GM23338 (cell line): ENCODE data around the gene CGB2.

Source experiments
- CREB1 ChIP-seq: fragments of 250-450 bp; sonication (Bioruptor Pico); IDR thresholded peaks from 2 replicates; pipeline ENCODE4 v1.5.0; 2020; ENCODE audit warnings: low read depth, mild to moderate bottlenecking, moderate library complexity
- EZH2 ChIP-seq: fragments of 200-600 bp; sonication (generic); IDR thresholded peaks from one replicate; pipeline ENCODE4 v1.8.0; 2017; ENCODE audit warnings: antibody characterized with exemption, mild to moderate bottlenecking, low read depth; ENCODE audit not compliant: unreplicated experiment
- EZH2phosphoT487 ChIP-seq: fragments of 200-600 bp; sonication (generic); IDR thresholded peaks from one replicate; pipeline ENCODE4 v1.8.1; 2018; ENCODE audit warnings: antibody characterized with exemption; ENCODE audit not compliant: unreplicated experiment
- JUNB ChIP-seq: IDR thresholded peaks from one replicate; pipeline ENCODE4 v1.6.1; 2016; ENCODE audit warnings: antibody characterized with exemption; ENCODE audit not compliant: unreplicated experiment
- NANOG ChIP-seq: IDR thresholded peaks from 2 replicates; pipeline ENCODE4 v1.6.1; 2016; ENCODE audit warnings: antibody characterized with exemption, borderline replicate concordance
- POLR2AphosphoS5 ChIP-seq: IDR thresholded peaks from 2 replicates; pipeline ENCODE4 v1.6.1; 2016; ENCODE audit warnings: antibody characterized with exemption, low read depth
- REST ChIP-seq: IDR thresholded peaks from one replicate; pipeline ENCODE4 v1.6.1; 2018; ENCODE audit warnings: antibody characterized with exemption; ENCODE audit not compliant: unreplicated experiment
- STAT1 ChIP-seq: IDR thresholded peaks from one replicate; pipeline ENCODE4 v1.6.1; 2016; ENCODE audit warnings: antibody characterized with exemption; ENCODE audit not compliant: unreplicated experiment
- ZNF114 ChIP-seq: fragments of 250-450 bp; sonication (Bioruptor Pico); IDR thresholded peaks from 2 replicates; pipeline ENCODE4 v1.5.0; 2020; ENCODE audit warnings: mild to moderate bottlenecking, moderate library complexity
- ZNF331 ChIP-seq: fragments of 250-450 bp; sonication (Bioruptor Pico); IDR thresholded peaks from 2 replicates; pipeline ENCODE4 v1.5.0; 2020; ENCODE audit warnings: low read depth, mild to moderate bottlenecking, moderate library complexity
- TF ChIP-seq, protein P1 (sequence below), 2 experiments: fragments of 200-600 bp in 1 of 2; sonication (generic) in 1 of 2; conservative IDR thresholded peaks; 2 replicates each; pipeline versions ENCODE4 v1.5.1 to v1.6.1; 2016 to 2017; ENCODE audit warnings: antibody characterized with exemption in 2 of 2, low read depth in 2 of 2, mild to moderate bottlenecking in 2 of 2, moderate library complexity in 1 of 2
- TF ChIP-seq, protein P2 (sequence below): IDR thresholded peaks from 2 replicates; pipeline ENCODE4 v1.6.1; 2016; ENCODE audit warnings: antibody characterized with exemption
- TF ChIP-seq, protein P3 (sequence below): fragments of 250-450 bp; sonication (Bioruptor Pico); IDR thresholded peaks from 2 replicates; pipeline ENCODE4 v1.5.0; 2020; ENCODE audit warnings: mild to moderate bottlenecking, moderate library complexity

DNA sequence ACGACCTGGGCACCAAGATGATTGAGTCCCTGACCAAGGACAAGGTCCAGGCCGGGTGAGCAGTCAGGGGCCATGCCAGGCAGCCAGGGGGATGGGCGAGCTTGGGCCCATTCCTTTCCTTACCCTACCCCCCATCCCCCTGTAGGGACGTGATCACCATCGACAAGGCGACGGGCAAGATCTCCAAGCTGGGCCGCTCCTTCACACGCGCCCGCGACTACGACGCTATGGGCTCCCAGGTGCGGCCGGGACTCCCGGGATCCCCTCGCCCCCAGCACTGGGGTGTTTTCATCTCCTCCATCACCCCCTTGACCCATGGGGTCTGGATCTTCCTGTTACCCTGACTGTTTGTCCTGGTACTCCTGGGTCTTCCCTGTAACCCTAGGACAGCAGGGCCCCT, 21.9 kb upstream of the CGB2 start:
- TF ChIP-seq, protein P1, sequence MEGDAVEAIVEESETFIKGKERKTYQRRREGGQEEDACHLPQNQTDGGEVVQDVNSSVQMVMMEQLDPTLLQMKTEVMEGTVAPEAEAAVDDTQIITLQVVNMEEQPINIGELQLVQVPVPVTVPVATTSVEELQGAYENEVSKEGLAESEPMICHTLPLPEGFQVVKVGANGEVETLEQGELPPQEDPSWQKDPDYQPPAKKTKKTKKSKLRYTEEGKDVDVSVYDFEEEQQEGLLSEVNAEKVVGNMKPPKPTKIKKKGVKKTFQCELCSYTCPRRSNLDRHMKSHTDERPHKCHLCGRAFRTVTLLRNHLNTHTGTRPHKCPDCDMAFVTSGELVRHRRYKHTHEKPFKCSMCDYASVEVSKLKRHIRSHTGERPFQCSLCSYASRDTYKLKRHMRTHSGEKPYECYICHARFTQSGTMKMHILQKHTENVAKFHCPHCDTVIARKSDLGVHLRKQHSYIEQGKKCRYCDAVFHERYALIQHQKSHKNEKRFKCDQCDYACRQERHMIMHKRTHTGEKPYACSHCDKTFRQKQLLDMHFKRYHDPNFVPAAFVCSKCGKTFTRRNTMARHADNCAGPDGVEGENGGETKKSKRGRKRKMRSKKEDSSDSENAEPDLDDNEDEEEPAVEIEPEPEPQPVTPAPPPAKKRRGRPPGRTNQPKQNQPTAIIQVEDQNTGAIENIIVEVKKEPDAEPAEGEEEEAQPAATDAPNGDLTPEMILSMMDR (conservative IDR thresholded peaks at IDR 0.05; ENCODE audit: low read depth in 2 of 2), result no peak
- no peak for TF ChIP-seq EZH2
- TF ChIP-seq POLR2AphosphoS5, result no peak
- no peak for TF ChIP-seq ZNF114
- no peak for TF ChIP-seq REST
- TF ChIP-seq EZH2phosphoT487, result no peak
- TF ChIP-seq, protein P2, sequence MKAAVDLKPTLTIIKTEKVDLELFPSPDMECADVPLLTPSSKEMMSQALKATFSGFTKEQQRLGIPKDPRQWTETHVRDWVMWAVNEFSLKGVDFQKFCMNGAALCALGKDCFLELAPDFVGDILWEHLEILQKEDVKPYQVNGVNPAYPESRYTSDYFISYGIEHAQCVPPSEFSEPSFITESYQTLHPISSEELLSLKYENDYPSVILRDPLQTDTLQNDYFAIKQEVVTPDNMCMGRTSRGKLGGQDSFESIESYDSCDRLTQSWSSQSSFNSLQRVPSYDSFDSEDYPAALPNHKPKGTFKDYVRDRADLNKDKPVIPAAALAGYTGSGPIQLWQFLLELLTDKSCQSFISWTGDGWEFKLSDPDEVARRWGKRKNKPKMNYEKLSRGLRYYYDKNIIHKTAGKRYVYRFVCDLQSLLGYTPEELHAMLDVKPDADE, result no peak
- no peak for TF ChIP-seq JUNB
- TF ChIP-seq CREB1, result no peak
- no peak for TF ChIP-seq NANOG
- TF ChIP-seq STAT1, result no peak
- no peak for TF ChIP-seq ZNF331 (CRISPR knock-in tag)
- TF ChIP-seq, protein P3, sequence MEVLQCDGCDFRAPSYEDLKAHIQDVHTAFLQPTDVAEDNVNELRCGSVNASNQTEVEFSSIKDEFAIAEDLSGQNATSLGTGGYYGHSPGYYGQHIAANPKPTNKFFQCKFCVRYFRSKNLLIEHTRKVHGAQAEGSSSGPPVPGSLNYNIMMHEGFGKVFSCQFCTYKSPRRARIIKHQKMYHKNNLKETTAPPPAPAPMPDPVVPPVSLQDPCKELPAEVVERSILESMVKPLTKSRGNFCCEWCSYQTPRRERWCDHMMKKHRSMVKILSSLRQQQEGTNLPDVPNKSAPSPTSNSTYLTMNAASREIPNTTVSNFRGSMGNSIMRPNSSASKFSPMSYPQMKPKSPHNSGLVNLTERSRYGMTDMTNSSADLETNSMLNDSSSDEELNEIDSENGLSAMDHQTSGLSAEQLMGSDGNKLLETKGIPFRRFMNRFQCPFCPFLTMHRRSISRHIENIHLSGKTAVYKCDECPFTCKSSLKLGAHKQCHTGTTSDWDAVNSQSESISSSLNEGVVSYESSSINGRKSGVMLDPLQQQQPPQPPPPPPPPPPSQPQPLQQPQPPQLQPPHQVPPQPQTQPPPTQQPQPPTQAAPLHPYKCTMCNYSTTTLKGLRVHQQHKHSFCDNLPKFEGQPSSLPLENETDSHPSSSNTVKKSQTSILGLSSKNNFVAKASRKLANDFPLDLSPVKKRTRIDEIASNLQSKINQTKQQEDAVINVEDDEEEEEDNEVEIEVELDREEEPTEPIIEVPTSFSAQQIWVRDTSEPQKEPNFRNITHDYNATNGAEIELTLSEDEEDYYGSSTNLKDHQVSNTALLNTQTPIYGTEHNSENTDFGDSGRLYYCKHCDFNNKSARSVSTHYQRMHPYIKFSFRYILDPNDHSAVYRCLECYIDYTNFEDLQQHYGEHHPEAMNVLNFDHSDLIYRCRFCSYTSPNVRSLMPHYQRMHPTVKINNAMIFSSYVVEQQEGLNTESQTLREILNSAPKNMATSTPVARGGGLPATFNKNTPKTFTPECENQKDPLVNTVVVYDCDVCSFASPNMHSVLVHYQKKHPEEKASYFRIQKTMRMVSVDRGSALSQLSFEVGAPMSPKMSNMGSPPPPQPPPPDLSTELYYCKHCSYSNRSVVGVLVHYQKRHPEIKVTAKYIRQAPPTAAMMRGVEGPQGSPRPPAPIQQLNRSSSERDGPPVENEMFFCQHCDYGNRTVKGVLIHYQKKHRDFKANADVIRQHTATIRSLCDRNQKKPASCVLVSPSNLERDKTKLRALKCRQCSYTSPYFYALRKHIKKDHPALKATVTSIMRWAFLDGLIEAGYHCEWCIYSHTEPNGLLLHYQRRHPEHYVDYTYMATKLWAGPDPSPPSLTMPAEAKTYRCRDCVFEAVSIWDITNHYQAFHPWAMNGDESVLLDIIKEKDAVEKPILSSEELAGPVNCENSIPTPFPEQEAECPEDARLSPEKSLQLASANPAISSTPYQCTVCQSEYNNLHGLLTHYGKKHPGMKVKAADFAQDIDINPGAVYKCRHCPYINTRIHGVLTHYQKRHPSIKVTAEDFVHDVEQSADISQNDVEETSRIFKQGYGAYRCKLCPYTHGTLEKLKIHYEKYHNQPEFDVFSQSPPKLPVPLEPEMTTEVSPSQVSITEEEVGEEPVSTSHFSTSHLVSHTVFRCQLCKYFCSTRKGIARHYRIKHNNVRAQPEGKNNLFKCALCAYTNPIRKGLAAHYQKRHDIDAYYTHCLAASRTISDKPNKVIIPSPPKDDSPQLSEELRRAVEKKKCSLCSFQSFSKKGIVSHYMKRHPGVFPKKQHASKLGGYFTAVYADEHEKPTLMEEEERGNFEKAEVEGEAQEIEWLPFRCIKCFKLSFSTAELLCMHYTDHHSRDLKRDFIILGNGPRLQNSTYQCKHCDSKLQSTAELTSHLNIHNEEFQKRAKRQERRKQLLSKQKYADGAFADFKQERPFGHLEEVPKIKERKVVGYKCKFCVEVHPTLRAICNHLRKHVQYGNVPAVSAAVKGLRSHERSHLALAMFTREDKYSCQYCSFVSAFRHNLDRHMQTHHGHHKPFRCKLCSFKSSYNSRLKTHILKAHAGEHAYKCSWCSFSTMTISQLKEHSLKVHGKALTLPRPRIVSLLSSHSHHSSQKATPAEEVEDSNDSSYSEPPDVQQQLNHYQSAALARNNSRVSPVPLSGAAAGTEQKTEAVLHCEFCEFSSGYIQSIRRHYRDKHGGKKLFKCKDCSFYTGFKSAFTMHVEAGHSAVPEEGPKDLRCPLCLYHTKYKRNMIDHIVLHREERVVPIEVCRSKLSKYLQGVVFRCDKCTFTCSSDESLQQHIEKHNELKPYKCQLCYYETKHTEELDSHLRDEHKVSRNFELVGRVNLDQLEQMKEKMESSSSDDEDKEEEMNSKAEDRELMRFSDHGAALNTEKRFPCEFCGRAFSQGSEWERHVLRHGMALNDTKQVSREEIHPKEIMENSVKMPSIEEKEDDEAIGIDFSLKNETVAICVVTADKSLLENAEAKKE, result no peak
